Measurements from ENCODE around the gene JOSD1.

JOSD1 gene

GRCh38 chr22:38733329-38733723, 32.6 kb upstream of the JOSD1 start:
- no peak for DNase-seq (ENCODE audit: low read depth in 2 of 2)

- no peak for DNase-seq (ENCODE audit: low read depth in 2 of 2)
These were observed 31.6 kb upstream of the JOSD1 start for GRCh38 chr22:38732251-38732815.

GRCh38 chr22:38731703-38732161, 31.0 kb upstream of the JOSD1 start:
- DNase-seq (ENCODE audit: low read depth in 2 of 2) = no peak

- no peak for DNase-seq (ENCODE audit: low read depth in 2 of 2)
These were observed 29.7 kb upstream of the JOSD1 start for GRCh38 chr22:38730411-38730871.

GRCh38 chr22:38729946-38730345, 29.2 kb upstream of the JOSD1 start:
- no peak for DNase-seq (ENCODE audit: low read depth in 2 of 2)

- no peak for DNase-seq (ENCODE audit: low read depth in 2 of 2)
These were observed 28.4 kb upstream of the JOSD1 start for GRCh38 chr22:38728871-38729796.

- no peak for DNase-seq (ENCODE audit: low read depth in 2 of 2)
These were observed 27.0 kb upstream of the JOSD1 start for GRCh38 chr22:38727530-38728451.

- DNase-seq (ENCODE audit: low read depth in 2 of 2) = no peak
These were observed 26.4 kb upstream of the JOSD1 start for GRCh38 chr22:38727123-38727522.

- no peak for DNase-seq (ENCODE audit: low read depth in 2 of 2)
These were observed 25.3 kb upstream of the JOSD1 start for GRCh38 chr22:38725900-38726655.

GRCh38 chr22:38724926-38725571, 24.3 kb upstream of the JOSD1 start:
- DNase-seq (ENCODE audit: low read depth in 2 of 2) = no peak

- no peak for DNase-seq (ENCODE audit: low read depth in 2 of 2)
These were observed 23.4 kb upstream of the JOSD1 start for GRCh38 chr22:38724176-38724575.

GRCh38 chr22:38721551-38721950, 20.8 kb upstream of the JOSD1 start:
- no peak for DNase-seq (ENCODE audit: low read depth in 2 of 2)

- DNase-seq (ENCODE audit: low read depth in 2 of 2) = no peak
These were observed 19.6 kb upstream of the JOSD1 start for GRCh38 chr22:38720350-38720749.

GRCh38 chr22:38719196-38719595, 18.5 kb upstream of the JOSD1 start:
- DNase-seq (ENCODE audit: low read depth in 2 of 2) = no peak

GRCh38 chr22:38718414-38718813, 17.7 kb upstream of the JOSD1 start:
- no peak for DNase-seq (ENCODE audit: low read depth in 2 of 2)

GRCh38 chr22:38717244-38717643, 16.5 kb upstream of the JOSD1 start:
- DNase-seq (ENCODE audit: low read depth in 2 of 2) = no peak

- no peak for DNase-seq (ENCODE audit: low read depth in 2 of 2)
These were observed 16.1 kb upstream of the JOSD1 start for GRCh38 chr22:38716826-38717225.

GRCh38 chr22:38716271-38716670, 15.5 kb upstream of the JOSD1 start:
- no peak for DNase-seq (ENCODE audit: low read depth in 2 of 2)

- DNase-seq (ENCODE audit: low read depth in 2 of 2) = no peak
These were observed 15.1 kb upstream of the JOSD1 start for GRCh38 chr22:38715852-38716251.

- no peak for DNase-seq (ENCODE audit: low read depth in 2 of 2)
These were observed 14.5 kb upstream of the JOSD1 start for GRCh38 chr22:38715176-38715764.
